ENCODE measurements around the gene SNAP25.
A peak's percentile ranks its signal among the peaks of the same experiment; 100 is the strongest.

Gene SNAP25

DNA sequence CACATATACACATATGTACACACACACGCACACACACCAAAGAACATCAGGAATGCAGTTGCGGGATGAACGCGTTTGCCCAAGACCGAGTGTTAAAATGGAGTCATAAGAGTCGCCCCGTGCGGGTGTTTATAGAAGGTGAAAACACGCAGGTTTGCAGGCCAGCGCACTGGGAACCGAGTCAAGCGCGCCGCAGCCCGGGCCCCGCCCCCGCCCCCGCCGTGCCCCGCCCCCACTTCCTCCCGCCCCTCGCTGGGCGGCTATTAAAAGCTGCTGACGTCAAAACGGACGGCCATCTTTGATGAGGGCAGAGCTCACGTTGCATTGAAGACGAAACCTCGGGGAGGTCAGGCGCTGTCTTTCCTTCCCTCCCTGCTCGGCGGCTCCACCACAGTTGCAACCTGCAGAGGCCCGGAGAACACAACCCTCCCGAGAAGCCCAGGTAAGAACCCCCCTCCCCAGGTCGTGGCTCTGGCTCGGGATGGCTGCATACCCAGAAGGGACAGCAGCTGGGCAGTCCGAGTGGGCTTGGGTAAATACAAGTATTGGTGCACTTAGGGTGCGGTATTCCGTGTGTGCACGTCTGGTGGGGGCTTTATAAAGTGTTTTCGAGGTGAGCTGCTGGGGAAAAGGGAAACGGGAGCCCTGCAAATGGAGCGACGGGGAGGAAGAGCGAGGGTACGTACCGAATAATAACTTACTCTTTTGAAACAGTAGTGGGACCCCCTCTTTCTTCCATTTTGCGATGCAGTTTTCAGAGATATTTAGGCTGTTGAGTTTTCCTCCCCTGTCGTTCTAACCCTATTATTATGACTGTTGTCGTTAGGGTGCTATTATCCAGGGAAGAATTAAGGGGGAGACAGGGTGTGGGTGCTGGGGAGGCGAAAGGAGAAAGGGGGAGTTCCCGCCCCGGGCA lies at the start of gene SNAP25:
Gene SNAP25, plus strand, starts transcription at position 295 of the 916 bp plus-strand sequence. CDS start 56,662 bp downstream, outside the sequence.
- peak; percentile 25 for DNase-seq

DNA sequence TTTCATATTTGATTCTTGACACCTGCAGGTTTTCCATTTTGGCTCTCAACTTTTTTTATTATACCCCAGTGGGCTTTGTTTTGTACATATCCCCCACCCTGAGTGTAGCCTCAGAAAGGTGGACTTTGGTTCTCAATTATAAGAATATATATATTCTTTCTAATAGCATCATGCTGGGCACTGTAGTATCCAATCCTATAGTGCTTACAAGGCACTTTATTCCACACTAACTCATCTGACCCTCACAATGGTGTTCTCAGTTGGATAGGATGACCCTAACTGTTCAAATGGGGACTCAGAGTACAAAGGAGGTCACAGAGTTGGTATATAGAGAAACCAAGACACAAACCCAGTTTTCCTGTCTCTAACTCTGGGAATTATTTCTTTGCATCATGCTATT lies 48.9 kb upstream of the SNAP25 start:
- DNase-seq, result no peak

DNA sequence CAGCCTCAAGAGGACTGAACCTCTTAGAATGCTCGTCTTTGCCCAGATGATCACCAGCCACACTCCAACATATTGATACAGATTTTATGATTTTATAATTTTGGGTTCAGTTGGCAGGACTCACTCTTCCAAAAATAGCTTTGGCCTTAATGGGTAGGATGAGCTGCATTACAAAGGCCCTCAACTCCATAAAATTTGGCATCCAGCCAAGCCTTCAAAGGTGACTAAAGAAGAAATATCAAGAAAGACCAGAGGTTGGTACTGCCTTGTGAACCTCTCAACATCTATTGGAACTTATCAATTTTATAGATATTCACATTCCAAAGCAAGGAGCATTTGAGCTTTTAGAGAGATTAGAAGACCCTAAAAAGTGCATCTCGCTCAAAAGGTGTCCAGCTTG lies 48.4 kb upstream of the SNAP25 start:
- no peak for DNase-seq

DNA sequence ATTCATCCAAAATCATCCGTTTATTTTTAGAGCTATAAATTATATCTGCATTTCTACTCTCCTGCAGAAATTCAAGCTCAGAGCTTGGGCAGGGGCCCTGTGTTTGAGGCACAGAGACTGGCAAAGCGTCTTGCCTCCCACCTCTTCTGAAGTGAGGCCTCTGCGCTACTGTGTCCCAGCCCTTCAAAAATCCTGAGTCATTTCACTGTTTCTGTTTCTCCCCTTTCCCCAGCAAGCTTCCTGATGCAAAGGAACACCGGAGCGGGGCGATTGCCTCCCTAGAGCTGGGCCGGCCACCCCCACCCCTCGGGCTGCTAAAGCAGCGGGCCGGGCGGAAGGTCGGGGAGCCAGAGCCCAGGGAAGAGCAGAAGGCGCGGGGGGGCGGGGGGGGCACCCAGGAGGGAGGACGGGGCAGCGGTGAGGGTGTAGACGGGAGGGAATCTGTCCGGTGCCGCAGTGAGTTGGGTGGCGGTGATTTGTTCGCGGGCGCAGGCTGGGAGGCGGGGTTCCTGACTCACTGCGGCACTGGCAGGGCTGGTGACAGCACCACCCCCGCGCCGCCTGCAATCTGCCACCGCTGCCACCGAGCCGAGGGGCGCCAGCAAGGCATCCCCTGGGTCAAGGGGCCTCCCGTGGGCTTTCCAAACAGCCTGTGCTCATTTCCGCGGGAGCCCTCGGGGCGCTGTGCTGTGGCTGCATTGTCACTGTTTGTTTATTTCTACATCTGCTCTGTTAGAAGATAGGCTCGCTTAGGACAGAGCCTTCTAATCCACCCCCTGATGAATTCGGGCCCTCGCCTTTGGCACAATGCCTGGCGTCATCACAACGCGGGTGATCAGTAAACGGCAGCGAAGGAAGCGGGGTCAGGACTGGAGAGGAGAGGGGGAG lies 46.5 kb upstream of the SNAP25 start:
- DNase-seq, result peak; percentile 4

DNA sequence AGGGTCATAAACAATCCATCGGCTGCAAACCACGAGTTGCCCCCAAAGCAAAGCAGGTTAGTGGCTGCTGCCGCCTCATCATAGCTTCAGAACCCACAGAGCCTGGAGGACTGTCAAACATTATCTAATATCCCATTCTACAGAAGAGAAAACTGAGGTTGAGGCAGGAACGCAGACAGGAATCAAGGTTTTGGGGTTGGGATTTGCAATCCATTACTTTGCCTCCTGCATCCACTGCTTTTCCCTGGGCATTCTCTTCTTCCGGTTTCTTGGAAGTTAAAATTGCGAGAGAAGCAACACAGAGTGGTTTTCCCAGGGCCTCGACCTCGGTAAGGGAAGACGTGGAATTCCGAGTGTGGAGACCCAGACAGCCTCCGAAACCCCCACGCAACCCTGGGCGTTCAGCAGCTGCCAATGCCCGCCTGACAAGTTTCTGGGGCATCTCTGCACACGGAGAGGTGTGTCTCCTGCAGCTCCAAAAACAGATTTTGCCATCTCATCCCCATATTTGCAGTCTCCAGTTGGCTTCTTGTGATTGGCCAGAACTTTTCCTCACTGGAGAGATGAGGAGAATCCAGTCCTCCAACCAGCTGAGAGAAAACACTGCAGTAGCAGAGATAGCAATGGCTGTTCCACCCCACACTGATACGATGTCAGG lies 45.5 kb upstream of the SNAP25 start:
- no peak for DNase-seq

DNA sequence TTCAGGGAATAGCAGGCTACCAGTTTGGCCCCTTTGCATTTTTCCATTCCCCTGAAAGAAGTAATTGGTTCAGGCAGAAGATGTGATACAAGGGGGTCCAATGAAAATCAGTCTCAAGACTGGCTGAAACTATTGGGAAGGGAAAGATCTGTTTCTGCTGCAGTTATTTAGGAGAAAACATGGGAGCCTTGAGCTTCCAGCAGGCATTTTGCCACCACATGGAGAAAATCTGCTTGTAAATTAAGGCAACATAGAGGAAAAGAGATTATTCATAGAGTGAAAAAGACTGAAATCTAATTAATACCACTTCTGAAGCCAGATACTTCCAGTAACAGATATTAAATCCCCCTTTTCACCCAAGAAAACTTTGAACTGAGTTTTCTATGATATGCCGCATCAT lies 44.2 kb upstream of the SNAP25 start:
- DNase-seq, result no peak

DNA sequence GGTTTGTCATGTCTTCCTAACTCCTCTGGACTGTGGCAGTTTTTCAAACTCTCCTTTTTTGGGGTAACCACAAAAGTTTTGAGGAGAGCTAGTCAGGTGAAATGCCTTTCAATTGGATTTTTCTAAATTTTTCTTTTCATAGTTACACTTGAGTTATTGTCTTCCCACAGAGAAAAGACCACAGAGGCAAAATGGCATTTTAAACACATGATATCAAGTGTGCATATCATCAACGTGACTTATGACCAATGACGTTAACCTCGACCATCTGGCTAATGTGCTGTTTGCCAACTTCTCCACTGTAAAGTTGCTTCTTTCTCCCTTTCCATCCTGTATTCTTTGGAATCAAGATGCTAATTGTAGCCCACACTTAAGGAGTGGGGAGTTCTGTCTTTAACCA lies 41.3 kb upstream of the SNAP25 start:
- no peak for DNase-seq

DNA sequence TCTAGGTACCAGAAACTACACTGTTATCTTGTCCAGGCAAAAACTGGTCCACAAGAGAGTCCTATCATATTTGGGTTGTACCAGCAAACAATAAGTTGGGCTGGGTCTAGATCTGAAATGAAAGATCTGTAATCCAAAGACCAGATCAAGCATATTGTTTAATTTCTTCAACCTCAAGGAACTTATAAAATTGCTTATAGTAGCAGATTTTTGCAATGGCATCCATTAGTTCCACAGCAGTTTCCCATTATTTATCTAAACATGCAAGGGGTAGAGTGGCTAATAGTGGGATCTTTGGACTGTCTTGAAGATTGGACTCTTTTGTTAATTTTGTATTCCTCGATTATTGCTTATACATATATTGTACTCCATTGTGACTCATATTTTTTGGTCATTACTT lies 40.5 kb upstream of the SNAP25 start:
- DNase-seq, result no peak

DNA sequence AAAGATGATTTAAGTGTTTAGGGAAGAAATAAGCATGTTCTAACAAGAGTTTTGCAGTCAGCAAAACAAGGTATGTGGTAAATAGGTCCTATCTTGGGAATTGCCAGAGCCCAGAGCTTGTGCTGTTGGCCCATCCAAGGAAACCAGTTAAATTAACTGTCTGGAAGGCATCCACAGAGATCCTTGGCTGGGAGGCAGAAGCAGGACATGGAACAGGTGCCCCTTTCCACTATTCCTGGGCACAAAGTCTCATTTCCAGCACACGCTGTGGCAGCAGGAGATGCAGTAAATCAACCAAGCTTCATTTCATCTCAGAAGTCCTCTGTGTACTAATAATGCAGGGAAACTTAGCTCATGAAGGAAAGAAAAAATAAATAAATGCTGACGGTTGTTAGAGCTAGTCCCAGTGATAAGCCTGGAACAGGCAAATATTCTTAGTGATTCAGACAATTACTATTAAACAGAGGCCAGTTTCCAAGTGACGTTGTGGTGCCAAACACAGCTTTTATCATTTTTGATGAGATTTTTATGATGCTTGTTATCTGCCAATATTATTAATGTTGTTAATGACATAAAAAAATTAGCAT lies 39.8 kb upstream of the SNAP25 start:
- no peak for DNase-seq

DNA sequence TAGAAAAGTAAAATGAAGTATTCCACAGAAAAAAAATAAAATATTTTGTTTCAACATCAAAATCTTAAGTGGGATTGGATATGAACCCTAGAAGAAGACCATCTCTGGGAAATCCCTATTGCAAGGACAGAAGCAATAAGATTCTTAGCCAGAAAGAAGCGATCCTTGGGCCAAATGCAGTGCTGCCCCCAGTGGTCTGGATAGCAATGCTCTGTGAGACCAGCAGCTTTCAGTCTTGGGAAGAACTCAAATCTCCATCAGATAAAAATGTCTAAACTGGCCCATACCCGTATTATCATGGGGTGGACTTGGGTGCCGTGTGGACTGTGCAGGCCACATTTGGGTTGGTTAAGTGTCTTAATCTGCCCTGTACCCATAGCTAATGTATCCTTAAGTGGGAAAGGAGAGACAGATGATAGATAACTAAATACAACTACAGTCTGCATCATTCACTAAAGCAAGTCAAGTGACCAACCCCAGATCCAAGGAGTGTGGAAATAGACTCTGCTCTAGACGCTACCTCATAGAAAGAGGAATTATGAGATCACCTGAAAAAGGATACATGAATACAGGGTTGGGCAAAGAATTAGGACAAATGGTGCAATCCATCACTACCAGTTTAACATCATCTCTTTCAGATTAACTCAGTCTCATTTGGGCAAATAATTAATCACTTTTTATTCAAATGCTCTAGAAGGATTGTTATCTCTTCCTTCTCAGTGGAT lies 38.9 kb upstream of the SNAP25 start:
- no peak for DNase-seq

DNA sequence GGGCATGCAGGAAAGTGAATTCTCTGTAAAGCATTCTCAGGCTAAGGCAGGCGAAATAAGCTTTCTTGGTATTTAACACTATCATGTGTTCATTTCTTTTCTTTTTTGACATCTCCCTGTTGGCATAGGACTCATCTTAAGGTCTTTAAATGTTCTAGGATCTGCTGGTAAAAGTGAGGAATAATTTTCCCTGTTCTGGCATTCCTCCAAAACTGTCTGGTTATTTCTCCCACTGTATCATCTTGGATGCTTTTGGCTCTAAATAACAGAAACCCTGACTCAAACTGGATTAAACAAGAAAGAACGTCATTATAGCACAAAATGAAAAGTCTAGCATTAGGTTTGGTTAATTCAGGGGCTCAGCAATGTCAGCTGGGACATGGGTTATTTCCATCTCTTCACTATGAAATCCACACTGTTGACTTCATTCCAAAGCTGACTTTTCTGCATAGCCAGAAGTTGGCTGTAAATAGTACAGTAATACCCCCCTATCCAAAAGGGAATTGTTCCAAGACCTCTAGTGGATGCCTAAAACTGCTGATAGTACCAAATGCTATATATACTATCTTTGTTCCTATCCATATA lies 37.9 kb upstream of the SNAP25 start:
- no peak for DNase-seq

DNA sequence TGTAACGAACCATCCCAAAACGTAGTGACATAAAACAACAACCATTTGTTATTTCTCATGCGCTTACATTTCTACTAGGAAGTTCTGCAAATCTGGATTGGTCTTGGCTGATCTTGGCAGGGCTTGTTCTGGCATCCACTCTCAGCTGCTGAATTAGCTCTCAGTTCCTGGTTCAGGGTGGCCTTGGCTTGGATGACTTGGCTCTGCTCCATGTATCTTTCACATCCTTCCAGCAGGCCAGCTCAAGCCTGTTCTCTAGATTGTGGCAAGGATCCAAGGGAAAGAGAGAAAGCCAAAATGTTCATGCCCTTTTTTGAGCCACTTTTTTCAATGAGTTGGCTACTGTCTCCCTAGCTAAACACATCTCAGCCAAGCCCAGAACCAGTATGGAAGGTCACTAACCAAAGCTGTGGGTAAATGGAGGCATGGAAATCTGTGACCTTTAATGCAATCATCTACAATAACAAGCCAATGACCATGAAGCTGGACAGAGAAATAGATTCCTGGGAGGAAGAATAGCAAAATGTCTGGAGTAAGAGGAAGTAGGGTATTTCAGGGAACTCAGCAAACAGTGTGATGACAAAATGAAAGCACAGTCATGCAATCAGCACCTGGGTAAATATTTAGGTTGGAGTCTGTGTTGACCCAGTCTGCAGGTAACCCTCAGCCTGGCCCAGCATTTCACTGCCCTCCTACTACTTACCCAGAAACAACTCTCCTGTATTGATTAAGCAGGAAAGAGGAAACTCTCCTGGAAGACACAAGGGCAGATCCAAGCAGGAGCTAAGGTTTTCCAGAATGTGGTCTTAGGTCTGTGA lies 32.7 kb upstream of the SNAP25 start:
- DNase-seq, result peak; percentile 34

DNA sequence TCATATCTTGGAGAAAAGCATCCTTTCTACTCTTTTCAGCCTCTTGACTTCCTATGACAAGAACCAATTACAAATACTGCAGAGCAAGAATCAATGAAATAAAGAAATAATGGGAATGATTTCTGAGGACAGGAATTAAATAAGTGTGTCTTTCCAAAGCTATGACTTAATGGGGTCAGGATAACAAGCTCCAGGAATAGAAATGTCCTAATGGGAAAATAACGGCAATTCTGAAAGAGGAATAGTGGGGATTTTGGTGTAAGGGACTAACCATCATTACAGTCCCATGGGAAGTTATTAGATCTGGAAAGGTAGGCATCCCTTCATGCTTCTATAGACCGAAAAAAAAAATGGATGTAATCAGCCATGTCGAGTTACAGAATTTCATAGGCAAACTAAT lies 28.2 kb upstream of the SNAP25 start:
- no peak for DNase-seq

DNA sequence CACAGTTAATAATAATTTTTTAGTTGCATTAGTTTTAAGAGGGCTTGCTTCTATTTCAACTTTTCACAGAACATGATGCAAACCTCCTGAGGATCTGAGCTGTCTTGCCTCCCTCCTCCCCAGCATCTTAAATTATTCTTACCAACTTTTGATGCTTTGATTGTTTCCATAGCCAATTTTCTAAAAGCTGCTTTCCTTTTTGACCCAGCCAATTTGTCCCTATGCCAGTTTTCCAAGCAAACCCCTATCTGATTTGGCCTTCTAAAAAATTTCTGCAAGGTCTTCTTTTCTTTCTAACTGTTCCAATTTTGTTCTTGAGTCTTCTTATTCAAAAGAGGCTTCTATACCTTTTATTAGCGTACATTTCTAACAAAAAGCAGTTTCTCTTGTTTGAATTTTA lies 26.5 kb upstream of the SNAP25 start:
- DNase-seq, result no peak

DNA sequence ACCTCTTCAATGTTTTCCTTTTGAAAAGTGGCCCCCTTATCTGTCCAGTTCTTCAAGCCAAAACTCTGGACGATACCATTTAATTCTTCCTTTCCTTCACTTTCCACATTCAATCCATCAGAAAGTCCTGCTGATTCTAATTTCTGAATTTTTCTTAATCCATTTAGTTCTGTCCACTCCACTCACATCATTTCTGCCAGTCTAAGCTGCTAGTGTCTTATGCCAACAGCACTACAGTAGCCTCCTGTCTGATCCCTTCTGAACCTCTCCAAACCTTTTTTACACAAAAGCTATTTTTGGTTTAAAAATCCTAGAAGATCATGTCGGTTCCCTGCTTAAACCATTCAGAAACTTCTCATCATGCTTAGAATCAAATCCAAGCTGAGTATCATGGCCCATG lies 24.5 kb upstream of the SNAP25 start:
- DNase-seq, result no peak

DNA sequence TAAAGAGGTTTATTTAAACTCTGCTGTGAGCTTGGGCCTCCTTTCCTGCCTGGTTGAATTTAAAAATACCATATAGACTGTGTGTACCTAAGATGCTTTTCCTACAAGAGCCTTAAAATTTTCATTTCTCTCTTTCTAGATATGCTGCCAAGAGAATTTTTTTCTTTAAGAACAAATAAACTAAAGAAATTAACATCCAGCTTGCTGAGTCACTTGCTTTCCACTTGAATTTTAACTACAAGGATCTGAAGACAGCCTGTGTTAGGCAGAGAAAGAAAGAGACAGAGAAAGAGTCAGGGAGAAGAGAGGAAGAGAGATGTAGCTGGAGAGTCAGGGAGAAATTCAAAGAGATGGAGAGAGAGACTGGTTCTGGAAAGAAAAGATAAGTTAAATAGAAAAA lies 18.3 kb upstream of the SNAP25 start:
- DNase-seq, result no peak

DNA sequence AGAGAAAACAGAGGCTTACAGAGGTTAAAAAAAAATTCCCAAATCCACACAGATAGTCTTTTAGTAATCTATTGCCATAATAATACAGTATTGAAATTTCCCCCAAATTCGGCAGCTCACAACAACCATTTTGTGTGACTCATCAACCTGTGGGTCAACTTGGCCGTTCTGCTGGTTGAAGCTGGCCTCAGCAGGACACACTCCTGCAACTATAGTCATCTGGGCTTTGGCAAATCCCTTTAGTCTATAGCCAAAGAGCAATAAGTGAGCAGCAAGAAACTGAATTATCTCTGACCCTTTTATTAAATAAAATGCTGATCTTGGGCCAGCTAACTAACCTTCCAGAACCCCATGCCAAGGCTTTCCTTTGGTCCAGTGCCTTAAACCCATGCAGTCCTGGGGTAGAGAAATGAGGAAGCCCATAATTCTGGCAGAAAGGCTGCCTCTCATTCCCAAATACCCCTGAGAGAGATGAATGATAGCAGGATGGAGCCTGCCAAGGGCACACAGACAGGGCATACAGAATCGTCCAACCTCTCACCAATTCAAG lies 17.2 kb upstream of the SNAP25 start:
- DNase-seq, result no peak

DNA sequence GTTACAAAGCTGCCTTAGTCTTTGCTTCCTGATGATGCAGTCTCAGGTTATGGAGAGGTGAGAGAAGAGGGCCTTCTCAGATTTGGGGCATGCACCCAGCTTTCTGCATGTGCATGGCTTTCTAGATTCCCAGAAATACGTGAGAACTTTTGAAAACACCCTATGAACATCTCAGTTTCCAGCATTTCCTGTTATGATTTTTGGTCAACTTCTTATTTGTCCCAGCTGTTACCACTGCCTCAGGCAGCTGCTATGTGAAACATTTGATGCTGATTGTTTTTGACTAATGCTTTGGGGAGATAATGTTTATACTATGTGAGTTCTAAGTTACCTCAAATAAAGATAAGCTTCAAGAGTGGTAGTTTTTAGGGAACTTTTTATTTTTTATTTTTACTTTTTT lies 9.5 kb upstream of the SNAP25 start:
- DNase-seq, result no peak

DNA sequence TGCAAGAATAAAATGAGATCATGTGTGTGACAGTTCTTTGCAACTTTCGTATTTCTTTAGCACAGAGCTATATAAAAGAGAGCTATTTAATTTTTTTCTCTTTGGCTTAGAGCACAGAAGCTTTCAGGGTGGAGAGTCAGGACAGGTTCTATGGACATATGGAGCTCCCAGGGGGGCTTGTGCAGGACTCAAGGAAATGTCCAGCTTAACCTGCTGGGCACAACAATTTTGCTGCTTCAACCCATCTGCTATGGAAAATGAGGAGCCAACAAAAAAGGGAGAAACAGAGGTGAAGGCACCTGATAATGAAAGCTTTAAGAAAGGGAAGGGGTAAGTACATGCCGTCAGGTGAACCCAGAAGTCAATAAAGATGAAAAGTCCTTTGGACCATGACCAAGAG lies 5.1 kb upstream of the SNAP25 start:
- DNase-seq, result no peak

DNA sequence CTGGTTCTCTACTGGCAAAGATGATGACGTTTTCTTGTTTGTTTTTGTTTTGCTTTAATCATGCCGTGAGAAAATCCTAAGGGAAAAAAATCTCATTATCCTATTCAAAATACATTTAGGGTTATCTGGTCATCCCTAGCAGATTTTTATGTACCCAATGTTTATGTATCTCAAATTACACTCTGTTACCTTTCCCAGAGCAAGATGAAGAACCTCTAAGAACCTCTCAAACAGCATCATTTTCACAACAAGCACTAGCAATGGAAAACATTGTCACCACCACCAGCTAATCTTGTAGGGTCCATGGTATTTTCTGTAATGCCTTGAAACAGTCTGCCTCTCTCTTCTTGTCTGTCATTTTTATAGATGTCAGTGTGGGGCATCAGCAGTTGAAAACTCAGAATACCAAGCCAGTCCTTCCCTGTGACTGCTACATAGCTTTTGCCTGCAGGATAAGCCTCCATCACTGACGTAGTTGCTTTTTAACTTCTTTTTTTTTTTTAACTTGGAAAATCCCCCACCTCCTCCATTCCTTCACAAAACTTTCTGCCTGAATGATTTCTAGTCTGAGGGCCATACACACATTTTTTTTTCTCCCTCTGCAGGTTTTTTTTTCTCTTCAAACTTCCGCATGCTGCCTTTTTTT lies 2.4 kb upstream of the SNAP25 start:
- DNase-seq, result no peak
